Measurements from ENCODE around the gene KERA.

The KERA gene

DNA sequence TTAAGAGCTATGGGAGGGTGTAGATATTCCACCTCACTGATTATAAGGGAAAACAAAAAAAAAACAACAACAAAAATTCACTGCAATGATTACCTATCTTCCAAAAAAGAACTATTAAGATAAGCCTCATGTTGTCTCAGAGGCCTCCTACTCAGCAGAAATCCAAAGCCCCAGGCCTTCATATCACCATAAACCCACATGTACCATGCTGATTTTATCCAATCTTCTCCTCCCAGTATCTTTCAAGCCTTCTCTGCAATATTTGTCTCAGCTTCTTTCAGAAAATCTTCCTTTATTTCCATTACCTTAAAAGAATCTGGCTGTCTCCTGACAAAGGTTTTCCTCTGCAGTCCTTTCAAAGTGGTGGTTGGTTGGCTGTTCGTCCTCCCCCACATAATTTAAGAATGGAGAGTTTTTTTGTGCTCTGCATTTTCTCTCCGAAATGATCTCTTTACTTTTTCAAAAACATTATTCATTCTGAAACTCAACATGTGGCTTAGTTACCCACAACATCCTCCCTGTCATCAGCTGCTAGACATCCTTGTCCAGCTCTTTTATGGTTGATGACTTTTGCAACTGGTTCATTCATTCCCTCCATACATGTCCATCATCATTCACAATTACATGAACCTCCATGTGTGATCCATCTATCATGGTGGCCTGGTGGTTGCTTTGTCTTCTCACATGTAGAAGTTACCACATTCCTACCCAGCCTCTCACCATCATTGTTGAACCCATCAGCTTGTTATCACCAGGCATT lies 50.1 kb downstream of the KERA start:
- DNase-seq = no peak

DNA sequence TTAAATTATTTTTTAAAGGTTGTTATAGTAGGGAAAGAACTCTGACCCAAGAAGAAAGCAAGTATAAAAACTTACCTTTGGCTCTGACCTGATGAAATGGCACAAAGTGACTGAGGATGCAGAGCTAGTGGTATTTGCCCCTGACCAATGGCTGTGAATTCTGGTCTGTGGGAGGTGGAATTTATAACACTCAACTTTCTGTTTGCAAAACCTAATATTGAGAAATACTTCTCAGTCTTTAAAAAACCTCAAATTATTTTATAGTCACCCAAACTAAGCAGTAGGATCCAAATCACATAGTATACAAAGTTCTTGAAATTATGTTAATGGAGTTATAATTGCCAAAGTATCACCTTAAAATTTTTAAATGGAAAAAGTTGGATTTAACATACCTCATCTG lies 53.0 kb downstream of the KERA start, which contains the start of gene EPYC:
EPYC (minus strand) TSS at position 101 of the 400 bp plus-strand sequence. CDS start 2,407 bp downstream, outside the sequence.
- DNase-seq = no peak

DNA sequence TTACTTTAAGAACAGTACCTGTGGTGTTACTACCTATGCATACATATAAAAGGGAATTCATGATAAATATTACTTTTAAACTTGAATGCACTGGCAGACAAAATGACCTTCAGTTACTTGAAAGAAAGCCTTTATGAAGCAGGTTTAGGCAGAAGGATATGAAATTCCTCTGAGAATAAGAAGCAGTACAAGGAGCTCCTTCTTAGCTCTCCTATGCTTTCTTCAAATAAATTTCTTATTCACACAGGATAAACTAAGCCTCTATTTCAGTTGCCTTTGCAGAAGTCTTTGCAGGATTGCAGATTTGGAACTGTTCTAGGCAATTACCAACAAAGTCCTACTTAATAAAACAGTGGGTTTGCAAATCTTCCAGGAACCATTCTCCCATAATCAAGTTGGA lies 54.1 kb downstream of the KERA start:
- no peak for DNase-seq

DNA sequence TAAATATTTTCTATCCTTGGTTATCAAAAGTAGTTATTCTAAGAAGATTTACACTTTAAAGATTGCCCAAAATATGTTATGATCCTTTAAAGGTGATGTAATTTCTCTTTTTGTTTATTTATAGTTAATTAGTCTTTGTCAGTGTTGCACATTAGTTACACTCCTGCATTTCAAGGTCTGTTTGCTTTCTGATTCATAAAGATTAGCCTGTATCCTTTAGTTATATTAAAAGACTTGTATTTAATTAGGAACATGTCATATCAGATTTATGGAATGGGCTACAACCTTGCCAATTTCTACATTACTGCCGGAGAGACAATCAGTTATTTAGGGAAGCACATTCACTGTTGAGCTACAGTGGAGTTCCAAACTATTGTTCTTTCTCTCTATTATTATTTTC lies 56.5 kb downstream of the KERA start:
- peak; percentile 58 for DNase-seq
